Measurements from ENCODE around the gene PKP4.

DNA sequence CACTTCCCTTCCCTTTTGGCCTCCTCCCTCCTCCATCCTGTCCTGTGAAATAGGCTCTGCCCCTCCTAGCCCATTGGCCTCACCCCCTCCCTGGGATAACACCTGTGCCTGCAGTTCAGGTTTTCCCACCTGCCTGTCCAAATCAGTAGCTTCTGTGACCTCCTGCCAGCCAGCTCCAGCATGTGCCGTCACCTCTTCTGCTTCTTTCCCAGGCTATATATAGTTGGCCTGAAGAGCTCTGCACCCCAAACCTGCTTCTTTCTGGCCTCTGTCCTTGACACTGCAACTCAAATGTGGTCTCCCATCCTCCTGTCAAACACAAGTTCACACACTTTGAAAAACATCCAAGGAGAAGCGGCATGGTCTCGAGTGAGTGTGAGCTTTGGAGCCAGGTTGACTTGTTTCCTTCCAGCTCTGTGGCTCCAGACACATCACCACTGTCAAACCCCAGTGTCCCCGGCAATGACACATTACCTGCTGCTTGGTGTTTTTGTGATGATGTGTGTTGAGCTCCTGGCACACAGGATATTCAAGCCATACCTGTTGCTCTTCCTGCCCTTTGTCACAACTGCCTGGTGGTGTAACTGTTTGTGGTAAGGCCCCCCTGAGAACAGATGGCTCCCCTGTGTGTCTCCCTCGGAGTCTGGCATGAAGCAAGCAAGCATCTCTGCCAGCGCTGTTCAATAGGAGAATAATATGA lies 194.8 kb downstream of the PKP4 start:
- TF ChIP-seq, protein P1, sequence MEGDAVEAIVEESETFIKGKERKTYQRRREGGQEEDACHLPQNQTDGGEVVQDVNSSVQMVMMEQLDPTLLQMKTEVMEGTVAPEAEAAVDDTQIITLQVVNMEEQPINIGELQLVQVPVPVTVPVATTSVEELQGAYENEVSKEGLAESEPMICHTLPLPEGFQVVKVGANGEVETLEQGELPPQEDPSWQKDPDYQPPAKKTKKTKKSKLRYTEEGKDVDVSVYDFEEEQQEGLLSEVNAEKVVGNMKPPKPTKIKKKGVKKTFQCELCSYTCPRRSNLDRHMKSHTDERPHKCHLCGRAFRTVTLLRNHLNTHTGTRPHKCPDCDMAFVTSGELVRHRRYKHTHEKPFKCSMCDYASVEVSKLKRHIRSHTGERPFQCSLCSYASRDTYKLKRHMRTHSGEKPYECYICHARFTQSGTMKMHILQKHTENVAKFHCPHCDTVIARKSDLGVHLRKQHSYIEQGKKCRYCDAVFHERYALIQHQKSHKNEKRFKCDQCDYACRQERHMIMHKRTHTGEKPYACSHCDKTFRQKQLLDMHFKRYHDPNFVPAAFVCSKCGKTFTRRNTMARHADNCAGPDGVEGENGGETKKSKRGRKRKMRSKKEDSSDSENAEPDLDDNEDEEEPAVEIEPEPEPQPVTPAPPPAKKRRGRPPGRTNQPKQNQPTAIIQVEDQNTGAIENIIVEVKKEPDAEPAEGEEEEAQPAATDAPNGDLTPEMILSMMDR (conservative IDR thresholded peaks at IDR 0.05; ENCODE audit: low read length), result no peak
- TF ChIP-seq EZH2phosphoT487 (IDR thresholded peaks at IDR 0.05; ENCODE audit: borderline replicate concordance, low read depth, low read length), result no peak

Measured in OCI-LY7 (cell line).